EH (cell line): ENCODE measurements around the gene LRBA.
A peak's percentile ranks its signal among the peaks of the same experiment; 100 is the strongest.
"Not testable (repeated sequence)": the region's sequence is repeated elsewhere in the genome, so short reads cannot be mapped to it uniquely, and the experiment has no call there.

ENCODE experiments used
- DNase-seq: peaks from one replicate; pipeline ENCODE4 v3.0.0-alpha.2; 2015; ENCODE audit warnings: low read depth

Gene LRBA

GRCh38 chr4:151015459-151016347, 619 bp upstream of the LRBA start:
- peak; percentile 71 for DNase-seq

GRCh38 chr4:151013944-151014343, 1.1 kb downstream of the LRBA start:
- DNase-seq = no peak

GRCh38 chr4:151013491-151013890, 1.6 kb downstream of the LRBA start:
- DNase-seq = no peak

GRCh38 chr4:151012820-151013219, 2.3 kb downstream of the LRBA start:
- no peak for DNase-seq

GRCh38 chr4:151012376-151012775, 2.7 kb downstream of the LRBA start:
- DNase-seq = no peak

- DNase-seq = peak; percentile 25
Observed at GRCh38 chr4:151004222-151004621, 10.9 kb downstream of the LRBA start.

- no peak for DNase-seq
Observed at GRCh38 chr4:151000747-151001429, 14.2 kb downstream of the LRBA start.

GRCh38 chr4:150999086-150999485, 16.0 kb downstream of the LRBA start:
- no peak for DNase-seq

- no peak for DNase-seq
Observed at GRCh38 chr4:150997141-150997540, 17.9 kb downstream of the LRBA start.

- no peak for DNase-seq
Observed at GRCh38 chr4:150994721-150995120, 20.4 kb downstream of the LRBA start.

GRCh38 chr4:150993577-150993976, 21.5 kb downstream of the LRBA start:
- not testable (repeated sequence) for DNase-seq

- DNase-seq = no peak
Observed at GRCh38 chr4:150990993-150991392, 24.1 kb downstream of the LRBA start.

- no peak for DNase-seq
Observed at GRCh38 chr4:150990250-150990649, 24.8 kb downstream of the LRBA start.

- DNase-seq = no peak
Observed at GRCh38 chr4:150988238-150988637, 26.8 kb downstream of the LRBA start.

- DNase-seq = no peak
Observed at GRCh38 chr4:150987204-150987603, 27.9 kb downstream of the LRBA start.

GRCh38 chr4:150986085-150986484, 29.0 kb downstream of the LRBA start:
- DNase-seq = no peak

GRCh38 chr4:150983851-150984250, 31.2 kb downstream of the LRBA start:
- DNase-seq = no peak

- DNase-seq = no peak
Observed at GRCh38 chr4:150982557-150983233, 32.4 kb downstream of the LRBA start.

- no peak for DNase-seq
Observed at GRCh38 chr4:150978738-150979575, 36.1 kb downstream of the LRBA start.

- no peak for DNase-seq
Observed at GRCh38 chr4:150976478-150977118, 38.5 kb downstream of the LRBA start.

- DNase-seq = no peak
Observed at GRCh38 chr4:150974750-150975149, 40.3 kb downstream of the LRBA start.
